GM23338 (cell line): ENCODE measurements around the gene TRIB2. TPM values are rescaled to one million over a fixed set of nuclear protein-coding genes. Genes with fewer than 3 reads are reported as not detected.

Experiments used
- ATAC-seq: fragments of 200-7000 bp; cut with Tn5 transposase; 3 replicates; pipeline ENCODE4 v1.9.1; 2020
- DNase-seq: peaks from one replicate; pipeline ENCODE4 v3.0.0-alpha.2; 2015; ENCODE audit warnings: low spot score
- H2AFZ ChIP-seq: fragments of 200-600 bp; sonication (generic); 2 replicates; pipeline ENCODE4 v1.8.0; 2016; ENCODE audit warnings: antibody characterized with exemption, mild to moderate bottlenecking, moderate library complexity
- H3F3A ChIP-seq: fragments of 200-600 bp; sonication (generic); replicated peaks from 2 replicates; pipeline ENCODE4 v1.8.0; 2017; ENCODE audit warnings: antibody characterized with exemption, mixed run types, low read depth
- H3K27ac ChIP-seq: fragments of 200-600 bp; sonication (generic); 2 replicates; pipeline ENCODE4 v1.6.1; 2016; ENCODE audit warnings: low read depth
- H3K27me3 ChIP-seq: fragments of 200-600 bp; sonication (generic); 2 replicates; pipeline ENCODE4 v1.8.0; 2016; ENCODE audit warnings: mild to moderate bottlenecking, mixed run types, moderate library complexity; ENCODE audit not compliant: insufficient read depth
- H3K36me3 ChIP-seq: fragments of 200-600 bp; sonication (generic); 2 replicates; pipeline ENCODE4 v1.8.0; 2016; ENCODE audit warnings: mild to moderate bottlenecking; ENCODE audit not compliant: insufficient read depth
- H3K4me1 ChIP-seq: fragments of 200-600 bp; sonication (generic); 2 replicates; pipeline ENCODE4 v1.8.0; 2016; ENCODE audit warnings: mild to moderate bottlenecking, moderate library complexity; ENCODE audit not compliant: insufficient read depth
- H3K4me2 ChIP-seq: fragments of 200-600 bp; sonication (generic); 2 replicates; pipeline ENCODE4 v1.7.1; 2017; ENCODE audit warnings: mixed run types
- H3K4me3 ChIP-seq: fragments of 200-600 bp; sonication (generic); 2 replicates; pipeline ENCODE4 v1.6.1; 2016; ENCODE audit warnings: mixed run types
- H3K79me2 ChIP-seq: fragments of 200-600 bp; sonication (generic); replicated peaks from 2 replicates; pipeline ENCODE4 v1.8.0; 2017; ENCODE audit warnings: mild to moderate bottlenecking; ENCODE audit not compliant: insufficient read depth
- H3K9me2 ChIP-seq: fragments of 200-600 bp; sonication (generic); 2 replicates; pipeline ENCODE4 v1.8.0; 2017; ENCODE audit not compliant: insufficient read depth
- H4K20me1 ChIP-seq: fragments of 200-600 bp; sonication (generic); replicated peaks from 2 replicates; pipeline ENCODE4 v1.8.0; 2017; ENCODE audit warnings: mild to moderate bottlenecking; ENCODE audit not compliant: insufficient read depth
- H3K27ac Mint-ChIP-seq: 2 replicates; pipeline ENCODE4 v1.8.0; 2020; ENCODE audit warnings: inconsistent platforms, mild to moderate bottlenecking, moderate library complexity, mixed read lengths
- H3K27me3 Mint-ChIP-seq: 3 replicates; pipeline ENCODE4 v1.8.0; 2022; ENCODE audit warnings: low read depth, mild to moderate bottlenecking, moderate library complexity, mixed read lengths, inconsistent platforms; ENCODE audit not compliant: insufficient read depth, poor library complexity
- H3K36me3 Mint-ChIP-seq: 3 replicates; pipeline ENCODE4 v1.8.0; 2021; ENCODE audit warnings: low read depth, mild to moderate bottlenecking, inconsistent platforms, moderate library complexity, mixed read lengths
- H3K4me1 Mint-ChIP-seq: 3 replicates; pipeline ENCODE4 v1.8.0; 2020; ENCODE audit warnings: mild to moderate bottlenecking, inconsistent platforms, mixed read lengths
- H3K4me3 Mint-ChIP-seq: 3 replicates; pipeline ENCODE4 v1.8.0; 2021; ENCODE audit warnings: moderate library complexity, mild to moderate bottlenecking, inconsistent platforms, mixed read lengths
- H3K9me3 Mint-ChIP-seq: 3 replicates; pipeline ENCODE4 v1.8.0; 2020; ENCODE audit warnings: moderate library complexity, mild to moderate bottlenecking, inconsistent platforms, mixed read lengths
- CREB1 ChIP-seq: fragments of 250-450 bp; sonication (Bioruptor Pico); IDR thresholded peaks from 2 replicates; pipeline ENCODE4 v1.5.0; 2020; ENCODE audit warnings: low read depth, mild to moderate bottlenecking, moderate library complexity
- CTCF ChIP-seq, 2 experiments: fragments of 200-600 bp in 1 of 2; sonication (generic) in 1 of 2; conservative IDR thresholded peaks; 2 replicates each; pipeline versions ENCODE4 v1.5.1 to v1.6.1; 2016 to 2017; ENCODE audit warnings: antibody characterized with exemption in 2 of 2, low read depth in 2 of 2, mild to moderate bottlenecking in 2 of 2, moderate library complexity in 1 of 2
- ETS1 ChIP-seq: IDR thresholded peaks from 2 replicates; pipeline ENCODE4 v1.6.1; 2016; ENCODE audit warnings: antibody characterized with exemption
- EZH2 ChIP-seq: fragments of 200-600 bp; sonication (generic); IDR thresholded peaks from one replicate; pipeline ENCODE4 v1.8.0; 2017; ENCODE audit warnings: antibody characterized with exemption, mild to moderate bottlenecking, low read depth; ENCODE audit not compliant: unreplicated experiment
- EZH2phosphoT487 ChIP-seq: fragments of 200-600 bp; sonication (generic); IDR thresholded peaks from one replicate; pipeline ENCODE4 v1.8.1; 2018; ENCODE audit warnings: antibody characterized with exemption; ENCODE audit not compliant: unreplicated experiment
- JUNB ChIP-seq: IDR thresholded peaks from one replicate; pipeline ENCODE4 v1.6.1; 2016; ENCODE audit warnings: antibody characterized with exemption; ENCODE audit not compliant: unreplicated experiment
- NANOG ChIP-seq: IDR thresholded peaks from 2 replicates; pipeline ENCODE4 v1.6.1; 2016; ENCODE audit warnings: antibody characterized with exemption, borderline replicate concordance
- POLR2AphosphoS5 ChIP-seq: IDR thresholded peaks from 2 replicates; pipeline ENCODE4 v1.6.1; 2016; ENCODE audit warnings: antibody characterized with exemption, low read depth
- REST ChIP-seq: IDR thresholded peaks from one replicate; pipeline ENCODE4 v1.6.1; 2018; ENCODE audit warnings: antibody characterized with exemption; ENCODE audit not compliant: unreplicated experiment
- STAT1 ChIP-seq: IDR thresholded peaks from one replicate; pipeline ENCODE4 v1.6.1; 2016; ENCODE audit warnings: antibody characterized with exemption; ENCODE audit not compliant: unreplicated experiment
- ZNF462 ChIP-seq: fragments of 250-450 bp; sonication (Bioruptor Pico); IDR thresholded peaks from 2 replicates; pipeline ENCODE4 v1.5.0; 2020; ENCODE audit warnings: mild to moderate bottlenecking, moderate library complexity
- polyA plus RNA-seq: library from polyadenylated mRNA; unstranded; fragments of >200 nt; fragmentation: Nextera tagmentation; extraction: Ambion mirVana; gene quantifications from 2 replicates; pipeline ENCODE4 v1.2.1, GENCODE V29; 2016
- total RNA-seq: library from RNA; depleted of rRNA; stranded (reverse); fragments of >200 nt; shearing (Covaris generic); gene quantifications from 2 replicates; pipeline ENCODE4 v1.2.3, GENCODE V29; 2014

TRIB2 gene
- total and polyA plus RNA-seq, 2 experiments from 2014 or later: 40.3 to 109 TPM

- no peak for TF ChIP-seq ZNF462 (CRISPR knock-in tag)
Observed at GRCh38 chr2:12781329-12781728, 64.6 kb downstream of the TRIB2 start (continued).

- no peak for ATAC-seq
- no peak overlapping the region for H3K4me3 ChIP-seq
- no peaks in the 10 kb centered on the region; the same call in 1 of the 3 replicates for H3K36me3 Mint-ChIP-seq
- no peak for TF ChIP-seq NANOG
- TF ChIP-seq ETS1: no peak
- no peak for TF ChIP-seq CREB1 (CRISPR knock-in tag)
- no peak for TF ChIP-seq REST
- no peak for TF ChIP-seq CTCF (conservative IDR thresholded peaks at IDR 0.05; ENCODE audit: low read depth in 2 of 2)
- no peak for TF ChIP-seq JUNB
- no peak for TF ChIP-seq STAT1
- no peak for TF ChIP-seq POLR2AphosphoS5
- no peak for TF ChIP-seq EZH2
- no peak for TF ChIP-seq EZH2phosphoT487
Observed at GRCh38 chr2:12787891-12788801, 71.4 kb downstream of the TRIB2 start.

More at GRCh38 chr2:12787891-12788801, 71.4 kb downstream of the TRIB2 start:
- Histone ChIP-seq H4K20me1 (no peaks in the 10 kb centered on the region), H3K9me2 (no peaks in the 10 kb centered on the region), H3K4me2 (no peak overlapping the region), H3K27ac (no peak overlapping the region), H3K36me3 (no peaks in the 10 kb centered on the region), H2AFZ (no peak overlapping the region), H3K27me3 (no peaks in the 10 kb centered on the region), H3K4me1 (no peaks in the 10 kb centered on the region), H3K79me2 (no peaks in the 10 kb centered on the region), H3F3A (no peaks in the 10 kb centered on the region)
- H3K27ac Mint-ChIP-seq: no peak overlapping the region
- peaks cover 15% of the 10 kb centered on the region for H3K9me3 Mint-ChIP-seq
- DNase-seq: no peak
- H3K27me3 Mint-ChIP-seq: peaks cover 1% of the 10 kb centered on the region
- H3K4me1 Mint-ChIP-seq: no peaks in the 10 kb centered on the region
- no peak overlapping the region for H3K4me3 Mint-ChIP-seq
